Middle frontal gyrus (tissue), 1 donor: Measurements from ENCODE around the gene NAA38.
"Not testable (repeated sequence)": the region's sequence is repeated elsewhere in the genome, so short reads cannot be mapped to it uniquely, and the experiment has no call there.

Experiments used
- DNase-seq: peaks from one replicate; pipeline ENCODE4 v3.0.0-alpha.2; 2015; ENCODE audit warnings: low spot score; ENCODE audit errors: extremely low spot score

NAA38 gene

GRCh38 chr17:7882068-7882467 is 24.7 kb upstream of the NAA38 start:
- no peak for DNase-seq

- no peak for DNase-seq
Observed at GRCh38 chr17:7881276-7882054, 24.1 kb upstream of the NAA38 start.

GRCh38 chr17:7880076-7880868 is 22.9 kb upstream of the NAA38 start:
- no peak for DNase-seq

- DNase-seq, result no peak
Observed at GRCh38 chr17:7878234-7878633, 20.9 kb upstream of the NAA38 start.

GRCh38 chr17:7875804-7876370 is 18.5 kb upstream of the NAA38 start:
- no peak for DNase-seq

- no peak for DNase-seq
Observed at GRCh38 chr17:7873051-7873450, 15.7 kb upstream of the NAA38 start.

- DNase-seq, result no peak
Observed at GRCh38 chr17:7867881-7868329, 10.5 kb upstream of the NAA38 start.

- no peak for DNase-seq
Observed at GRCh38 chr17:7864995-7865650, 7.8 kb upstream of the NAA38 start.

- DNase-seq, result not testable (repeated sequence)
Observed at GRCh38 chr17:7864384-7864783, 7.0 kb upstream of the NAA38 start.

GRCh38 chr17:7862692-7863437 is 5.5 kb upstream of the NAA38 start:
- DNase-seq, result no peak

GRCh38 chr17:7859028-7859427 is 1.7 kb upstream of the NAA38 start:
- DNase-seq, result no peak

GRCh38 chr17:7858522-7858810 is 1.1 kb upstream of the NAA38 start:
- DNase-seq, result no peak

- peak; percentile 85 for DNase-seq
Observed at GRCh38 chr17:7857713-7858521, 558 bp upstream of the NAA38 start, which contains the start of gene CYB5D1. Gene CYB5D1 (plus strand): TSS chr17:7858003. CDS start chr17:7858135, 132 bp downstream.

- no peak for DNase-seq
Observed at GRCh38 chr17:7856011-7856810, 1.1 kb downstream of the NAA38 start.

GRCh38 chr17:7855660-7856010 is 1.7 kb downstream of the NAA38 start:
- DNase-seq, result no peak

- no peak for DNase-seq
Observed at GRCh38 chr17:7854851-7855659, 2.3 kb downstream of the NAA38 start, which contains the start of gene TMEM88. Gene TMEM88 (plus strand): TSS chr17:7855066. CDS start chr17:7855075, 9 bp downstream.

- no peak for DNase-seq
Observed at GRCh38 chr17:7854078-7854777, 3.1 kb downstream of the NAA38 start.

GRCh38 chr17:7853691-7854038 is 3.7 kb downstream of the NAA38 start:
- DNase-seq, result no peak
